ENCODE results near the gene MTR.

DNA sequence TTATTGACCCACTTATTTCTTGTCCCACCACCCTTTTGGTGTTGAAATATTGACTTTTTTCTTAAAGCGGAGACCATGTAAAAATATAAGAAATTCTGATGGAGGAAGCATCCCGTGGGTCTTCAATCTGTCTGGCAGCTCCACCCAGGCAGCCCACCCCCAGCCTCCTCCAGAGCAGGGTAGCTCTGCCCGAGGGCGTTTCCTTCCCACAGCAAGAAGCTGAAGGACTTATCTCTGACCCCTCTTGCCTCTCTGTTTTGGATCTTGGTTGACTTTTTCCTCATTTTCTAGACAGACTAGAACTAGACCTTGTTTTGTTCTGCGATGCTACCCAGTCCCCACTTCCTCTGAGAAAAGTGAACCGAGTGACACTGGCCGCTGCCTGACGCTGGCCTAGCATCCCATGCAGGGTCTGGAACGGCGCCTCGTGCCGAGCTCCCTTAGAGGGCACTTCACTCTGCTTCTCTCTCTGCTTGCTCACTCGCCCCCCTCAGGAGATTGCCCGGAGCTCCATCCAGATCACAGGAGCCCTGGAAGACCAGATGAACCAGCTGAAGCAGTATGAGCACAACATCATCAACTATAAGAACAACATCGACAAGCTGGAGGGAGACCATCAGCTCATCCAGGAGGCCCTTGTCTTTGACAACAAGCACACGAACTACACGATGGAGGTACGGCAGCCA, 40.4 kb upstream of the MTR start:
- TF ChIP-seq, protein P1, sequence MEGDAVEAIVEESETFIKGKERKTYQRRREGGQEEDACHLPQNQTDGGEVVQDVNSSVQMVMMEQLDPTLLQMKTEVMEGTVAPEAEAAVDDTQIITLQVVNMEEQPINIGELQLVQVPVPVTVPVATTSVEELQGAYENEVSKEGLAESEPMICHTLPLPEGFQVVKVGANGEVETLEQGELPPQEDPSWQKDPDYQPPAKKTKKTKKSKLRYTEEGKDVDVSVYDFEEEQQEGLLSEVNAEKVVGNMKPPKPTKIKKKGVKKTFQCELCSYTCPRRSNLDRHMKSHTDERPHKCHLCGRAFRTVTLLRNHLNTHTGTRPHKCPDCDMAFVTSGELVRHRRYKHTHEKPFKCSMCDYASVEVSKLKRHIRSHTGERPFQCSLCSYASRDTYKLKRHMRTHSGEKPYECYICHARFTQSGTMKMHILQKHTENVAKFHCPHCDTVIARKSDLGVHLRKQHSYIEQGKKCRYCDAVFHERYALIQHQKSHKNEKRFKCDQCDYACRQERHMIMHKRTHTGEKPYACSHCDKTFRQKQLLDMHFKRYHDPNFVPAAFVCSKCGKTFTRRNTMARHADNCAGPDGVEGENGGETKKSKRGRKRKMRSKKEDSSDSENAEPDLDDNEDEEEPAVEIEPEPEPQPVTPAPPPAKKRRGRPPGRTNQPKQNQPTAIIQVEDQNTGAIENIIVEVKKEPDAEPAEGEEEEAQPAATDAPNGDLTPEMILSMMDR (IDR thresholded peaks at IDR 0.05) = no peak
- no peak for TF ChIP-seq POLR2A (IDR thresholded peaks at IDR 0.05)

Measured in thyroid gland (tissue), 4 donors.